Stimulated activated CD4-positive, alpha-beta T cell treated with anti-CD3 and anti-CD28 coated beads, Interleukin-15, amount 100 ng/mL, for 24 hours (primary cell): ENCODE measurements around the gene SLX4IP.

Experiments used
- DNase-seq: peaks from one replicate; pipeline ENCODE4 v3.0.0-alpha.2; 2020

The SLX4IP gene

GRCh38 chr20:10429443-10429981 lies 5.6 kb upstream of the SLX4IP start:
- DNase-seq: no peak

DNA sequence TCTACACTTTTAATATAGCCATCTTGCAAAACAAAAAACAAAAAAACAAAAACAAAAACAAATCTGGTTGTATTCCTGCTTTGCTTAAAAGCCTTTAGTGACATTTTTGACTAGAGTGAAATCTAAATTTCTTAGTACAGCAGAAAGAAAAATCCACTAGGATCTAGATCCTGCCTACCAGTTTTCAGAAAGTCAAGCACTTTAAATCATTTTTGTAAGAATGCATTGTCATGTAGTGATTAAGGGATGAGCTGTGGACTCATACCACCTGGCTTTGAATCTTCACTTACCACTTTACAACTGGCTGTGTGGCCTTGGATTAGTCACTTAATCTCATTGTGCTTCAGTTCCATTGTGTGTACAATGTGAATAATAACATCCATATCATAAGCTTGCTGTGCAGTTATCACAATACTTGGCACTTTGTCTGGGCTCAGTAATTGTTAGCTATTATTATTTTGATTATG lies 5.1 kb upstream of the SLX4IP start:
- no peak for DNase-seq

- no peak for DNase-seq
These were observed 4.4 kb upstream of the SLX4IP start for GRCh38 chr20:10430704-10431103.

- DNase-seq: no peak
These were observed 3.0 kb upstream of the SLX4IP start for GRCh38 chr20:10432079-10432478.

DNA sequence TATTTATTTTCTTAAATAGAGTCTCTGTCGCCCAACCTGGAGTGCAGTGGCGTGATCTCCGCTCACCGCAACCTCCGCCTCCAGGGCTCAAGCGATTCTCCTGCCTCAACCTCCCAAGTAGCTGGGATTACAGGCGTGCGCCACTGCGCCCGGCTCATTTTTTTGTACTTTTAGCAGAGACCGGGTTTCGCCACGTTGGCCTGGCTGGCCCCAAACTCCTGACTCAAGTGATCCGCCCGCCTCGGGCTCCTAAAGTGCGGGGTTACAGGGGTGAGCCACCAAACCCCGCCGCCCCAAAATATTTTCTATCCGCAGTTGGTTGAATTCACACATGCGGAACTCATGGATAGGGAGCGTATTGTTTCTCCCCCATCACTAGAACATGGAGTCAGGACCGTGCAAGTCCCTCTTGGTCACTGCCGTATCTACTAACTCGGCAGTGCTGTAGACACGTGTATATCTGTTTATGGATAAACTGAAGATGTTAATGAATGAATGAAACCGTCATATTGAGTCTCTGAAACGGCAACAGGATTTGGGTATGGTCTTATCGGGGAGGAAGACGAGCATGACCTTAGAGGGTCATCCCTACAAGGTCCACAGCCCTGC lies 2.0 kb upstream of the SLX4IP start:
- no peak for DNase-seq

GRCh38 chr20:10433623-10434466 lies 1.3 kb upstream of the SLX4IP start, which contains the start of gene MKKS:
MKKS (minus strand) TSS chr20:10434222; CDS start chr20:10413514, 20,708 bp downstream.
- peak; percentile 90 for DNase-seq

DNA sequence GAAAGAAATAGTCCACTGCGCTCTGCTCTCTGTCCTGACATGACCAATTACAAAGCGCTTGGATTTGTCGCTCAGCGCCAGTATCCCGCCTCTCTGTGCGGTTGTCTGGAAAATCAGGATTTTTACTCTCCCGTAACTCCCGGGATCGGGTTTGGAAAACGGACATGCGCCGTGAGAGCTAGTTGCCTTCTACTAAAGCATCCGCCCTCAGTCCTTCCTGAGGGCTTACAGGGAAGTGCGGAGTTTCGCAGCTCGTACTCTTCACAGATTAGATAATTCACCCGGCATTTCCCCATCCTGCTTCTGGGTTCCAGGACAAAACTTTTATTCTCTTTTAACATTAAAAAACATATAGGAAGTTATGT lies 656 bp upstream of the SLX4IP start:
- DNase-seq: peak; percentile 82

- DNase-seq: no peak
These were observed 1.1 kb downstream of the SLX4IP start for GRCh38 chr20:10436053-10436699.

DNA sequence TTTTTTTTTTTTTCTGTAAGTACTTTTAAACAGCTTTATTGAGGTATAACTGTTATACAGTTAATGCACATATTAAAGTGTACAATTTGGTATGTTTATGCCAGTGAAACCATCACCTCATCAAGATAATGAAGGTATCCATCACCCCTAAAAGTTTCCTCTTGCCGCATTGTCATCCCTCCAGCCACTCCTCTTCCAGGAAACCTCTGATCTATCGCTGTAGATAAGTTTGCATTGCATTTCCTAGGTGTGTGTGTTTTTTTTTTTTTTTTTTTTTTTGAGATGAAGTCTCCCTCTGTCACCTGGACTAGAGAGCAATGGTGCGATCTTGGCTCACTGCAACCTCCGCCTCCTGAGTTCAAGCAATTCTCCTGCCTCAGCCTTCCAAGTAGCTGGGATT lies 3.1 kb downstream of the SLX4IP start:
- DNase-seq: no peak

- DNase-seq: no peak
These were observed 8.8 kb downstream of the SLX4IP start for GRCh38 chr20:10443936-10444335.

- no peak for DNase-seq
These were observed 10.7 kb downstream of the SLX4IP start for GRCh38 chr20:10445758-10446157.

DNA sequence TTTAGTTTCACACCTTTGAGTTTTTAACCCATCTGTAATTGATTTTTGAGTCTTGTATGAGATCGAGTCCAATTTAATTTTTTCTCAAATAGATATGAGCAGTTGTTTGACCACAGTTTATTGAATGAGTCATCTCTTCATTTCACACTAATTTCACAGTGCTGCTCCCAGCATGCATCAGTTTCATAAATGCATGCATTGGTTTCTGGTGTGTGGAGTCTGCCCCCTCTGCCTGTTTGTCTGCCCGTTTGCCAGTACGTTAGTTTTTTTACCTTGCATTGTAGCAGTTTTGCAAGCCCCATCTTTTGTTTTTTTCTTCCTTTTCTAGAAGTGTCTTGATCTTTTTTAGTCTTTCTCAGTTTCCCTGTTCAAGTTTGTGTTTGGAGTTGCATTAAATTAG lies 11.9 kb downstream of the SLX4IP start:
- peak; percentile 64 for DNase-seq

DNA sequence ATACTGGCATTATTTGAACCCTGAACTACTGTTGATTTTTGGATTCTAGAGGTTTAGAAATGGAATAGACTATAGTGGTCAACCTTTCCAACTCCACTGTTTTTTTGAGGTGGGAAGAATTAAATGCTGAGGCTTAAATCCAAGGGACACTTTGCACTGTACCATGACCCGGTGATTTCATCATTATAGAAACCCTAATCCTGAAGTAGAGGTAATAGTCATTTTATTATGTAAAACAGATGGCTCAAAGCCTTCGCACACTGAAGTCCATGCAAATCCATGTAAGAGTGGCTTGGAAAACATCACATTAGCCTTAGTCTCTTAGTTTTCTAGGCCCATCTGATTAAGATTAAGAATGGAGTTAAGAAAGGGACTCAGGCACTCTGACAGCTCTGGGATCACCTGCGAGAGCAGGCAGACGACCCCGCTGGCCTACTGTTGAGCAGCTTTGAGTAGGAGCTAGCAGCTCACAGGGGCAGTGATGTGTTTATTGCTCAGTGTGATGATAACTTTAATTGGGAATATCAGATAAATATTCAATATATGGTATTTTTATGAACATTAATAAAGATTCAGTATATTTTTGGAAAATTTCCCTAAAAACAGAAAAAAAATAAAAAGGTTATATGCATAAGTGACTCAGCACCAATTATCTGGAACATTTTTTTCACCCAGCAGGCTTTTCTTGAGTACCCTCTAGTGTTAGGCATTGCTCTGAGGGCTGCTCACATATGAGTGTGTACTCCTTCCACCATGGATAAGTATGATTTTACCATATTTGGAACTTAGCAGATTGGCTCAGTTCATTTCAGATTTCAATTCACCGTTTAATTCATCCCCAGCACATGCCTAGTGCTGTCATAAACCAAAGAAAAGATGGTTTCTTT lies 13.4 kb downstream of the SLX4IP start:
- DNase-seq: no peak

- no peak for DNase-seq
These were observed 14.2 kb downstream of the SLX4IP start for GRCh38 chr20:10449270-10449669.

DNA sequence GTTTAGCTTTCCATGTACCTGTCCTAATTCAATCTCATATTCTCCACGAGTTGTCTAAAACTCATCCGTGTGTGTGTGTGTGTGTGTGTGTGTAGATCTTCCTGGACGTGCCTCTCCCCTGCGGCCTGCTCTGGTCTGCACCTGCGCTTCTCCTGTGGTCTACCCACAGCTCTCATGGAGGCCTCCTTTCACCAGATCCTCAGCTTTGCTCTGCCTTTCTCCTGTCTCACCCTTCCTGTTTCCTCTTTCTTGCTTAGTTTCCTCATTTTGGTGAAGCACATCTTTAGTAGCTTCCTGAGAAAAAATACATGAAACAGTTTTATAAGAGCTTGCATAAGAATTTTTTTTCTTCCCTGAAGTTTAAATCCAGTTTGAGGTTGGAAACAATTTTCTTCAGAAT lies 18.1 kb downstream of the SLX4IP start:
- DNase-seq: peak; percentile 34

DNA sequence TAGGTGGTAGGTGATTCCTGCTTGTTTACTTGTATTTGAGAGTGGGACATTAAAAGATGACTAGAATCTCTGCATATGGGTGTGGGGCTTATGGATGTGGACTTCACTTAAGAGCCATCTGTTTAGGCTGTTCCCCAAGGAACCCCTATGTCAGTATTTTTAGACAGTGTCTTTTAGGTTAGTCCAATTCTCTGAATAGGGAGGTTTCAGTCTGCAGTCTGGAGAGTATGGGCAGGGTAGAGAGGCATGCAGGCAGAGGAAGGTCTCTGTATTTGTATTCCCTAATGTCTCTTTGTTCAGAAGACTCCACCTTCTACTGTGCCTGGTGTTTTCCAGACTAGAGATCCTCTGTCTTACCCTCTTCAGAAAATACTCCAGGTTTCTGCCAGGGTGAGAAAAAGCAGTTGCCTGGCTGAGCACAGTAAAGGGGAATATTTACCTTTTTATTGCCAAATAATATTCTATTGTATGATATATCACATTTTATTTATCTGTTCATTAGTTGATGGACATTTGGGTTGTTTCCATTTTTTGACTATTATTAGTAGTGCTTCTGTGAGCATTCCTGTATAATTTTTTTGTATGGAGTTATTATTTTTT lies 19.1 kb downstream of the SLX4IP start:
- DNase-seq: no peak

DNA sequence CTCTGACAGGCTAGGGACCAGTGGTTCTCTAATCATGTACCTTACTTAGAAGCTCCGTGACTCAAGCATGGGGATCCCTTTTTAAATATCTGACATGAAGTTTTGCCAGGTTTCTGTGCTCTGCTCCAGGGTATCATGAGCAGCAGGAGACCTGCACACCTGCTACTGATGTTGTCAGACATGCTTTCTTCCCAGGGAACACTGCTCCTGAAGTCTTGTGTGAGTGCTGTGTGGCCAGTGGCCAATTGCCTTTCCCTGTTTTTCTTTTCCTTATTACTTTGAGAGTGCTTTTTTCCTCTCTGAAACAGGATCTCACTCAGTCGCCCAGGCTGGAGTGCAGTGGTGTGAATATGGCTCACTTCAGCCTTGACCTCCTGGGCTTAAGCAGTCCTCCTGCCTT lies 26.4 kb downstream of the SLX4IP start:
- DNase-seq: no peak

DNA sequence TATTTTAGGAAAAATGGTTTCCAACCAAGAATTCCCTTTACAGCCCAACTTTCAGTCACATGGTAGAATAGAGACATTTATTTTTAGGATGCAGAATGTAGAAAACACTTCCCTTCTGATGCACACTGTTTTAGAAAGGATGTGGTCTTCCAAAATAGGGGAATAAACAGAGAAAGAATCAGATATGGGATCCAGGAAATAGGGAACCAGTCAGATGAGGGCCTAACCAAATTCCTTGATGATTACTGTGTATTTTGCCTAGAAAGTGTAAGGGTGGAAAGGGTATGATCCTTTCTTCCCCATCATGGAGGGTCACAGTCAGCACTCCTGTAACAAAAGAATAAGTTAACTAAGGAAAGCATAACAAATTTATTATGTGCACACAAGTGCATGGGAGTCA lies 27.4 kb downstream of the SLX4IP start:
- DNase-seq: no peak

- DNase-seq: no peak
These were observed 28.5 kb downstream of the SLX4IP start for GRCh38 chr20:10463622-10464021.

DNA sequence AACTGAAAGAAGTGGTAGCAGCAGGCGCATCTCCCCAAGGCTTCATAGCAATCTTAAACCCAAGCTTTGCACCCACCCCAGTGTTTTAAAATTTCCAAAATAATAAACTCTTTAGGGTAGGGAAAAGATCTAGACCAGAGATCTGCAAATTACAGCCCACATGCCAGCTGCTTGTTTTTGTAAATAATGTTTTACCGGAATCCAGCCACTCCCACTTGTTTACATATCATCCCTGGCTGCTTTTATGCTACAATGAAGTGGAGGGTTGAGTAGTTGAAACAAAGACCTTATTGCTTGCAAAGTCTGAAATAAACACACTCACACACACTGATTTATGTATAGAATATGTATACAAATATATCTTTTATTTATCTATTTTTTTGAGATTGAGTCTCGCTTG lies 30.0 kb downstream of the SLX4IP start:
- no peak for DNase-seq

- no peak for DNase-seq
These were observed 31.2 kb downstream of the SLX4IP start for GRCh38 chr20:10466325-10466724.

GRCh38 chr20:10466855-10467254 lies 31.8 kb downstream of the SLX4IP start:
- DNase-seq: no peak
